WTC11 (cell line): ENCODE data around the gene GABRB3. TPM values are rescaled to one million over a fixed set of nuclear protein-coding genes. Genes with fewer than 3 reads are reported as not detected.

Experiments
- ATAC-seq: fragments of 200-7000 bp; cut with Tn5 transposase; 2 replicates; pipeline ENCODE4 v1.10.0; 2021; ENCODE audit warnings: mild to moderate bottlenecking, moderate library complexity
- CTCF ChIA-PET: fragments of 300-600 bp; sonication (Branson Sonifier 250); formaldehyde crosslinking; loops from one replicate; lab custom pipeline; 2021; ENCODE audit warnings: antibody characterized with exemption; lab: Charles Lee
- POLR2A ChIA-PET: fragments of 350-600 bp; sonication (Branson Sonifier 250); formaldehyde crosslinking; loops from one replicate; lab custom pipeline; 2021; ENCODE audit warnings: antibody characterized with exemption; lab: Charles Lee
- DNase-seq: peaks from one replicate; pipeline ENCODE4 v3.0.0; 2021; ENCODE audit warnings: low spot score
- H3K27ac Mint-ChIP-seq: 2 replicates; pipeline ENCODE4 v1.8.0; 2021; ENCODE audit warnings: mixed read lengths
- H3K27me3 Mint-ChIP-seq: 2 replicates; pipeline ENCODE4 v1.8.0; 2021; ENCODE audit warnings: low read depth, mild to moderate bottlenecking, moderate library complexity, mixed read lengths
- H3K36me3 Mint-ChIP-seq: 2 replicates; pipeline ENCODE4 v1.8.0; 2021; ENCODE audit warnings: mixed read lengths
- H3K4me1 Mint-ChIP-seq: 2 replicates; pipeline ENCODE4 v1.8.0; 2022; ENCODE audit warnings: mixed read lengths
- H3K4me3 Mint-ChIP-seq: 2 replicates; pipeline ENCODE4 v1.8.0; 2021; ENCODE audit warnings: mild to moderate bottlenecking, moderate library complexity, mixed read lengths
- H3K9me3 Mint-ChIP-seq: 2 replicates; pipeline ENCODE4 v1.8.0; 2021; ENCODE audit warnings: mixed read lengths
- FOXP1 ChIP-seq: sonication (generic); formaldehyde crosslinking; IDR thresholded peaks from 2 replicates; pipeline ENCODE4 v1.8.0; 2022; ENCODE audit warnings: missing genetic modification reagents, mild to moderate bottlenecking, moderate library complexity, borderline replicate concordance
- GTF2I ChIP-seq: fragments of 250-450 bp; sonication (Bioruptor Pico); conservative IDR thresholded peaks from 2 replicates; pipeline ENCODE4 v1.4.0; 2021; ENCODE audit warnings: mild to moderate bottlenecking
- IRF2 ChIP-seq: sonication (generic); formaldehyde crosslinking; IDR thresholded peaks from 2 replicates; pipeline ENCODE4 v1.8.0; 2022; ENCODE audit warnings: low read depth, missing genetic modification reagents, borderline replicate concordance
- RELA ChIP-seq: sonication (generic); formaldehyde crosslinking; IDR thresholded peaks from 2 replicates; pipeline ENCODE4 v1.8.1; 2022; ENCODE audit warnings: missing genetic modification reagents, mild to moderate bottlenecking, borderline replicate concordance
- ZNF138 ChIP-seq: sonication (generic); formaldehyde crosslinking; conservative IDR thresholded peaks from 2 replicates; pipeline ENCODE4 v1.8.1; 2022; ENCODE audit warnings: mild to moderate bottlenecking, moderate library complexity, missing genetic modification reagents
- ZNF232 ChIP-seq: sonication (generic); formaldehyde crosslinking; IDR thresholded peaks from 2 replicates; pipeline ENCODE4 v1.8.0; 2022; ENCODE audit warnings: mild to moderate bottlenecking, missing genetic modification reagents
- total RNA-seq: library from RNA; stranded (reverse); gene quantifications from 3 replicates; pipeline ENCODE4 v1.2.3, GENCODE V29; 2021
- TF ChIP-seq, protein P1 (sequence below): sonication (generic); formaldehyde crosslinking; IDR thresholded peaks from 2 replicates; pipeline ENCODE4 v1.8.0; 2022; ENCODE audit warnings: mild to moderate bottlenecking, missing genetic modification reagents
- TF ChIP-seq, protein P2 (sequence below): sonication (generic); formaldehyde crosslinking; IDR thresholded peaks from 2 replicates; pipeline ENCODE4 v1.8.1; 2023; ENCODE audit warnings: mild to moderate bottlenecking, moderate library complexity, missing genetic modification reagents
- TF ChIP-seq, protein P3 (sequence below): sonication (generic); formaldehyde crosslinking; IDR thresholded peaks from 2 replicates; pipeline ENCODE4 v1.8.0; 2022; ENCODE audit warnings: mild to moderate bottlenecking, missing genetic modification reagents
- TF ChIP-seq, protein P4 (sequence below): sonication (generic); formaldehyde crosslinking; IDR thresholded peaks from 2 replicates; pipeline ENCODE4 v1.8.1; 2022; ENCODE audit warnings: mild to moderate bottlenecking, moderate library complexity, missing genetic modification reagents
- TF ChIP-seq, protein P5 (sequence below): sonication (generic); formaldehyde crosslinking; IDR thresholded peaks from 2 replicates; pipeline ENCODE4 v1.8.1; 2023; ENCODE audit warnings: mild to moderate bottlenecking, missing genetic modification reagents
- TF ChIP-seq, protein P6 (sequence below): fragments of 250-450 bp; sonication (Bioruptor Pico); IDR thresholded peaks from 2 replicates; pipeline ENCODE4 v1.9.0; 2021; ENCODE audit warnings: mild to moderate bottlenecking
- TF ChIP-seq, protein P7 (sequence below): fragments of 250-450 bp; sonication (Bioruptor Pico); IDR thresholded peaks from 2 replicates; pipeline ENCODE4 v1.9.0; 2021; ENCODE audit warnings: moderate library complexity, mild to moderate bottlenecking, inconsistent platforms, borderline replicate concordance

GABRB3 gene
- total RNA-seq, 1 experiment from 2014 or later: 203 TPM

DNA sequence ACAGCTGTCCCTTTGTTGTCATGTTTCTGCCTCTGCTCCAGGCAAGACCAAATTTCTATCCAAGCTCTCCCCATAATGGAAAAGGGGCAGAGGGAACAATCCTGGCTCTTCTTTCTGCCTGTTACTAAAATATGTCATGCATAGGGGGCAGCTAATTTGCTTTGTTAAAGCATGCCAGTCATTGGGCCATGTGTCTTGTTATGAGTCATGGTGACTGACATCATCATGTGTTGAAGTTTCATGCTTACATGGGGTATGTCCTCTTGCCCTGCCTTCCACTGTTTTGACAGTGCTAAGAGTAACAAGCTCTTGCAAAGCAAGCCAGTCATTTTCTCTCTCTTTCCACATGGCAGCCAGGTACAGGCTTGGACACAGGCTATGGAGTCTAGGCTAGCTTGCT, 268.9 kb downstream of the GABRB3 start:
- no peak for DNase-seq
- CTCF ChIA-PET: no interaction called here
- no peak overlapping the region for H3K4me3 Mint-ChIP-seq
- no peaks in the 10 kb centered on the region; the same call in none of the 2 replicates for H3K27me3 Mint-ChIP-seq
- TF ChIP-seq, protein P1, sequence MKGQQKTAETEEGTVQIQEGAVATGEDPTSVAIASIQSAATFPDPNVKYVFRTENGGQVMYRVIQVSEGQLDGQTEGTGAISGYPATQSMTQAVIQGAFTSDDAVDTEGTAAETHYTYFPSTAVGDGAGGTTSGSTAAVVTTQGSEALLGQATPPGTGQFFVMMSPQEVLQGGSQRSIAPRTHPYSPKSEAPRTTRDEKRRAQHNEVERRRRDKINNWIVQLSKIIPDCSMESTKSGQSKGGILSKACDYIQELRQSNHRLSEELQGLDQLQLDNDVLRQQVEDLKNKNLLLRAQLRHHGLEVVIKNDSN (CRISPR knock-in tag): no peak
- TF ChIP-seq, protein P2, sequence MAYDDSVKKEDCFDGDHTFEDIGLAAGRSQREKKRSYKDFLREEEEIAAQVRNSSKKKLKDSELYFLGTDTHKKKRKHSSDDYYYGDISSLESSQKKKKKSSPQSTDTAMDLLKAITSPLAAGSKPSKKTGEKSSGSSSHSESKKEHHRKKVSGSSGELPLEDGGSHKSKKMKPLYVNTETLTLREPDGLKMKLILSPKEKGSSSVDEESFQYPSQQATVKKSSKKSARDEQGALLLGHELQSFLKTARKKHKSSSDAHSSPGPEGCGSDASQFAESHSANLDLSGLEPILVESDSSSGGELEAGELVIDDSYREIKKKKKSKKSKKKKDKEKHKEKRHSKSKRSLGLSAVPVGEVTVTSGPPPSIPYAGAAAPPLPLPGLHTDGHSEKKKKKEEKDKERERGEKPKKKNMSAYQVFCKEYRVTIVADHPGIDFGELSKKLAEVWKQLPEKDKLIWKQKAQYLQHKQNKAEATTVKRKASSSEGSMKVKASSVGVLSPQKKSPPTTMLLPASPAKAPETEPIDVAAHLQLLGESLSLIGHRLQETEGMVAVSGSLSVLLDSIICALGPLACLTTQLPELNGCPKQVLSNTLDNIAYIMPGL (CRISPR knock-in tag): no peak
- TF ChIP-seq, protein P3, sequence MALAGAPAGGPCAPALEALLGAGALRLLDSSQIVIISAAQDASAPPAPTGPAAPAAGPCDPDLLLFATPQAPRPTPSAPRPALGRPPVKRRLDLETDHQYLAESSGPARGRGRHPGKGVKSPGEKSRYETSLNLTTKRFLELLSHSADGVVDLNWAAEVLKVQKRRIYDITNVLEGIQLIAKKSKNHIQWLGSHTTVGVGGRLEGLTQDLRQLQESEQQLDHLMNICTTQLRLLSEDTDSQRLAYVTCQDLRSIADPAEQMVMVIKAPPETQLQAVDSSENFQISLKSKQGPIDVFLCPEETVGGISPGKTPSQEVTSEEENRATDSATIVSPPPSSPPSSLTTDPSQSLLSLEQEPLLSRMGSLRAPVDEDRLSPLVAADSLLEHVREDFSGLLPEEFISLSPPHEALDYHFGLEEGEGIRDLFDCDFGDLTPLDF (CRISPR knock-in tag): no peak
- no peak for TF ChIP-seq FOXP1 (CRISPR knock-in tag)
- TF ChIP-seq, protein P4, sequence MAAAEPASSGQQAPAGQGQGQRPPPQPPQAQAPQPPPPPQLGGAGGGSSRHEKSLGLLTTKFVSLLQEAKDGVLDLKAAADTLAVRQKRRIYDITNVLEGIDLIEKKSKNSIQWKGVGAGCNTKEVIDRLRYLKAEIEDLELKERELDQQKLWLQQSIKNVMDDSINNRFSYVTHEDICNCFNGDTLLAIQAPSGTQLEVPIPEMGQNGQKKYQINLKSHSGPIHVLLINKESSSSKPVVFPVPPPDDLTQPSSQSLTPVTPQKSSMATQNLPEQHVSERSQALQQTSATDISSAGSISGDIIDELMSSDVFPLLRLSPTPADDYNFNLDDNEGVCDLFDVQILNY (CRISPR knock-in tag): no peak
- TF ChIP-seq, protein P5, sequence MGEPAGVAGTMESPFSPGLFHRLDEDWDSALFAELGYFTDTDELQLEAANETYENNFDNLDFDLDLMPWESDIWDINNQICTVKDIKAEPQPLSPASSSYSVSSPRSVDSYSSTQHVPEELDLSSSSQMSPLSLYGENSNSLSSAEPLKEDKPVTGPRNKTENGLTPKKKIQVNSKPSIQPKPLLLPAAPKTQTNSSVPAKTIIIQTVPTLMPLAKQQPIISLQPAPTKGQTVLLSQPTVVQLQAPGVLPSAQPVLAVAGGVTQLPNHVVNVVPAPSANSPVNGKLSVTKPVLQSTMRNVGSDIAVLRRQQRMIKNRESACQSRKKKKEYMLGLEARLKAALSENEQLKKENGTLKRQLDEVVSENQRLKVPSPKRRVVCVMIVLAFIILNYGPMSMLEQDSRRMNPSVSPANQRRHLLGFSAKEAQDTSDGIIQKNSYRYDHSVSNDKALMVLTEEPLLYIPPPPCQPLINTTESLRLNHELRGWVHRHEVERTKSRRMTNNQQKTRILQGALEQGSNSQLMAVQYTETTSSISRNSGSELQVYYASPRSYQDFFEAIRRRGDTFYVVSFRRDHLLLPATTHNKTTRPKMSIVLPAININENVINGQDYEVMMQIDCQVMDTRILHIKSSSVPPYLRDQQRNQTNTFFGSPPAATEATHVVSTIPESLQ: no peak
- TF ChIP-seq, protein P6, sequence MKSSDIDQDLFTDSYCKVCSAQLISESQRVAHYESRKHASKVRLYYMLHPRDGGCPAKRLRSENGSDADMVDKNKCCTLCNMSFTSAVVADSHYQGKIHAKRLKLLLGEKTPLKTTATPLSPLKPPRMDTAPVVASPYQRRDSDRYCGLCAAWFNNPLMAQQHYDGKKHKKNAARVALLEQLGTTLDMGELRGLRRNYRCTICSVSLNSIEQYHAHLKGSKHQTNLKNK (CRISPR knock-in tag): no peak
- no peak for TF ChIP-seq IRF2
- TF ChIP-seq ZNF232 (CRISPR knock-in tag): no peak
- TF ChIP-seq GTF2I (CRISPR knock-in tag): no peak
- TF ChIP-seq RELA (CRISPR knock-in tag): no peak
- no peak for TF ChIP-seq ZNF138 (CRISPR knock-in tag)
- TF ChIP-seq, protein P7, sequence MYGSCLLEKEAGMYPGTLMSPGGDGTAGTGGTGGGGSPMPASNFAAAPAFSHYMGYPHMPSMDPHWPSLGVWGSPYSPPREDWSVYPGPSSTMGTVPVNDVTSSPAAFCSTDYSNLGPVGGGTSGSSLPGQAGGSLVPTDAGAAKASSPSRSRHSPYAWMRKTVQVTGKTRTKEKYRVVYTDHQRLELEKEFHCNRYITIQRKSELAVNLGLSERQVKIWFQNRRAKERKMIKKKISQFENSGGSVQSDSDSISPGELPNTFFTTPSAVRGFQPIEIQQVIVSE (CRISPR knock-in tag): no peak
- TF ChIP-seq, all 79 proteins: peak for 0
- POLR2A ChIA-PET: no interaction called here
- H3K27ac Mint-ChIP-seq: no peak overlapping the region
- no peaks in the 10 kb centered on the region; the same call in 1 of the 2 replicates for H3K4me1 Mint-ChIP-seq
- no peaks in the 10 kb centered on the region for H3K9me3 Mint-ChIP-seq
- H3K36me3 Mint-ChIP-seq: no peaks in the 10 kb centered on the region
- no peak for ATAC-seq

Other genes starting within 250 kb of the GABRB3 start
- gene GABRA5, start 94.0 kb upstream of the GABRB3 start, total RNA-seq: 16.2 to 23.3 TPM (median 18.0 TPM) in 3 replicates
- gene GABRG3, start 198.1 kb upstream of the GABRB3 start, total RNA-seq: 0.30 to 0.72 TPM (median 0.46 TPM) in 3 replicates